AG04450 (cell line): ENCODE measurements around the gene TMEM86B. TPM values are rescaled to one million over a fixed set of nuclear protein-coding genes. Genes with fewer than 3 reads are reported as not detected.

Experiments
- CTCF ChIA-PET: fragments of 300-600, 350-600 bp; formaldehyde crosslinking; extraction: SDS; loops from one replicate; lab custom pipeline; 2022; ENCODE audit warnings: antibody characterized with exemption, inconsistent platforms; lab: Charles Lee
- POLR2A ChIA-PET: fragments of 350-600 bp; formaldehyde crosslinking; extraction: SDS; loops from one replicate; lab custom pipeline; 2021; ENCODE audit warnings: antibody characterized with exemption, inconsistent platforms; lab: Yijun Ruan, JAX
- DNase-seq: peaks from one replicate; pipeline ENCODE4 v3.0.0-alpha.2; 2011; ENCODE audit warnings: low read depth, low spot score
- H3K27ac ChIP-seq: one replicate; pipeline ENCODE4 v1.5.1; 2012; ENCODE audit warnings: low read depth, low read length, control low read depth
- H3K27me3 ChIP-seq: one replicate; pipeline ENCODE4 v1.6.0; 2012; ENCODE audit warnings: low read length; ENCODE audit not compliant: control insufficient read depth, insufficient read depth
- H3K4me3 ChIP-seq: 2 replicates; pipeline ENCODE4 v1.5.1; 2011; ENCODE audit warnings: mild to moderate bottlenecking, low read depth, low read length, control low read depth
- H3K9me3 ChIP-seq: 2 replicates; pipeline ENCODE4 v1.5.1; 2012; ENCODE audit warnings: low read length; ENCODE audit not compliant: control insufficient read depth, insufficient read depth
- CTCF ChIP-seq: IDR thresholded peaks from 2 replicates; pipeline ENCODE4 v1.5.1; 2011; ENCODE audit warnings: low read depth, low read length, control low read depth, inconsistent platforms
- polyA plus RNA-seq: library from polyadenylated mRNA; depleted of rRNA; stranded (reverse); fragments of >200 nt; gene quantifications from 2 replicates; pipeline ENCODE4 v1.2.3, GENCODE V29; 2011

Gene TMEM86B
- polyA plus RNA-seq, 1 experiment = 0.87 TPM

- Histone ChIP-seq H3K9me3 (no peaks in the 10 kb centered on the region), H3K27ac (no peak overlapping the region), H3K27me3 (no peaks in the 10 kb centered on the region), H3K4me3 (no peak overlapping the region)
- POLR2A ChIA-PET = no interaction called here
- CTCF ChIA-PET = no interaction called here
- DNase-seq = no peak
- no peak for TF ChIP-seq CTCF
Observed at GRCh38 chr19:55198651-55199050, 29.9 kb downstream of the TMEM86B start.

GRCh38 chr19:55197528-55197927 lies 31.0 kb downstream of the TMEM86B start:
- no peak for TF ChIP-seq CTCF
- ChIA-PET POLR2A (interaction anchor here (0.7 kb wide), 1 partner anchor 82 kb away, joined by 3 read pairs; the partner anchor contains the start of gene HSPBP1), CTCF (no interaction called here)
- no peaks in the 10 kb centered on the region for H3K9me3 ChIP-seq
- H3K27me3 ChIP-seq = no peaks in the 10 kb centered on the region
- H3K27ac ChIP-seq = no peak overlapping the region
- no peak for DNase-seq
- no peak overlapping the region for H3K4me3 ChIP-seq

GRCh38 chr19:55196803-55197202 lies 31.8 kb downstream of the TMEM86B start:
- no peak for DNase-seq
- Histone ChIP-seq H3K4me3 (no peak overlapping the region), H3K27me3 (no peaks in the 10 kb centered on the region), H3K9me3 (no peaks in the 10 kb centered on the region), H3K27ac (no peak overlapping the region)
- ChIA-PET POLR2A (no interaction called here), CTCF (no interaction called here)
- no peak for TF ChIP-seq CTCF

GRCh38 chr19:55193481-55193880 lies 35.1 kb downstream of the TMEM86B start:
- no peak overlapping the region for H3K4me3 ChIP-seq
- no peak overlapping the region for H3K27ac ChIP-seq
- H3K9me3 ChIP-seq = no peaks in the 10 kb centered on the region; the same call in 1 of the 2 replicates
- ChIA-PET POLR2A (no interaction called here), CTCF (no interaction called here)
- H3K27me3 ChIP-seq = no peaks in the 10 kb centered on the region
- no peak for TF ChIP-seq CTCF
- DNase-seq = no peak

GRCh38 chr19:55189403-55189835 lies 39.1 kb downstream of the TMEM86B start:
- Histone ChIP-seq H3K27ac (peak overlapping the region; percentile 73), H3K4me3 (no peak overlapping the region), H3K9me3 (no peaks in the 10 kb centered on the region; the same call in 1 of the 2 replicates), H3K27me3 (peaks cover 10% of the 10 kb centered on the region)
- ChIA-PET CTCF (interaction anchor here (0.6 kb wide), 1 partner anchor 278 kb away, joined by 3 read pairs; no protein-coding TSS in a partner anchor), POLR2A (interaction anchor here (0.6 to 1.1 kb wide), 4 partner anchors 20 to 981 kb away, joined by 3 to 5 read pairs (median 3); partner anchors contain the start of gene PTPRH)
- no peak for TF ChIP-seq CTCF
- peak; percentile 73 for DNase-seq
